Smooth muscle cell (in vitro differentiated cells): Measurements from ENCODE around the gene ACTR1A. TPM values are rescaled to one million over a fixed set of nuclear protein-coding genes. Genes with fewer than 3 reads are reported as not detected.
A peak's percentile ranks its signal among the peaks of the same experiment; 100 is the strongest.

Source experiments
- DNase-seq: peaks from one replicate; lab custom pipeline; 2025; ENCODE audit not compliant: unreplicated experiment; lab: John Stamatoyannopoulos, UW
- H2AFZ ChIP-seq: fragments of 200-600 bp; sonication (generic); 2 replicates; pipeline ENCODE4 v1.6.0; 2016; ENCODE audit warnings: antibody characterized with exemption, low read depth, mild to moderate bottlenecking
- H3F3A ChIP-seq: fragments of 200-600 bp; sonication (generic); 2 replicates; pipeline ENCODE4 v1.6.0; 2017; ENCODE audit warnings: antibody characterized with exemption, low read depth
- H3K27ac ChIP-seq: fragments of 200-600 bp; sonication (generic); 2 replicates; pipeline ENCODE4 v1.5.1; 2016; ENCODE audit warnings: low read depth, mild to moderate bottlenecking
- H3K27me3 ChIP-seq: fragments of 200-600 bp; sonication (generic); 2 replicates; pipeline ENCODE4 v1.6.1; 2016; ENCODE audit warnings: low read depth, mild to moderate bottlenecking
- H3K36me3 ChIP-seq: fragments of 200-600 bp; sonication (generic); 2 replicates; pipeline ENCODE4 v1.5.1; 2016; ENCODE audit warnings: low read depth
- H3K4me1 ChIP-seq: fragments of 200-600 bp; sonication (generic); 2 replicates; pipeline ENCODE4 v1.5.1; 2016; ENCODE audit warnings: low read depth
- H3K4me2 ChIP-seq: fragments of 200-600 bp; sonication (generic); 2 replicates; pipeline ENCODE4 v1.6.0; 2016; ENCODE audit warnings: mild to moderate bottlenecking
- H3K4me3 ChIP-seq: fragments of 200-600 bp; sonication (generic); 2 replicates; pipeline ENCODE4 v1.5.1; 2016; ENCODE audit warnings: mild to moderate bottlenecking
- H3K79me2 ChIP-seq: fragments of 200-600 bp; sonication (generic); 2 replicates; pipeline ENCODE4 v1.6.0; 2016; ENCODE audit warnings: low read depth, mild to moderate bottlenecking
- H3K9ac ChIP-seq: fragments of 200-600 bp; sonication (generic); 2 replicates; pipeline ENCODE4 v1.6.0; 2016; ENCODE audit warnings: low read depth
- H3K9me3 ChIP-seq: fragments of 200-600 bp; sonication (generic); replicated peaks from 2 replicates; pipeline ENCODE4 v1.5.1; 2016; ENCODE audit warnings: low read depth
- H4K20me1 ChIP-seq: fragments of 200-600 bp; sonication (generic); 2 replicates; pipeline ENCODE4 v1.6.0; 2016; ENCODE audit warnings: low read depth
- CTCF ChIP-seq: fragments of 200-600 bp; sonication (generic); IDR thresholded peaks from 2 replicates; pipeline ENCODE4 v1.5.1; 2017; ENCODE audit warnings: borderline replicate concordance, mild to moderate bottlenecking, antibody characterized with exemption; ENCODE audit not compliant: insufficient read depth, poor library complexity, severe bottlenecking
- WGBS: methylation state at CpG from one replicate; pipeline ENCODE4 v1.1.7; 2016; ENCODE audit warnings: low lambda C conversion rate; 5-methylcytosine and 5-hydroxymethylcytosine counted together
- polyA plus RNA-seq: library from polyadenylated mRNA; unstranded; fragments of >200 nt; fragmentation: Nextera tagmentation; extraction: Ambion mirVana; gene quantifications from 2 replicates; pipeline ENCODE4 v1.2.1, GENCODE V29; 2016
- total RNA-seq: library from RNA; depleted of rRNA; stranded (reverse); fragments of >200 nt; gene quantifications from 2 replicates; pipeline ENCODE4 v1.2.3, GENCODE V29; 2014

ACTR1A gene
- total and polyA plus RNA-seq, 2 experiments from 2014 or later: 144 to 149 TPM

GRCh38 chr10:102514487-102515311 lies 12.2 kb upstream of the ACTR1A start:
- no peak for DNase-seq
- no peak overlapping the region for H3K27ac ChIP-seq
- H3K4me1 ChIP-seq: peaks cover 6% of the 10 kb centered on the region
- H3K27me3 ChIP-seq: no peaks in the 10 kb centered on the region
- 95% methylated on average over 12 of the region's 12 CpGs for WGBS
- no peak for TF ChIP-seq CTCF
- H3K9me3 ChIP-seq: no peaks in the 10 kb centered on the region
- no peak overlapping the region for H3K4me3 ChIP-seq
- H3K9ac ChIP-seq: no peak overlapping the region
- H4K20me1 ChIP-seq: peaks cover 60% of the 10 kb centered on the region
- H3K79me2 ChIP-seq: peaks cover 41% of the 10 kb centered on the region
- H2AFZ ChIP-seq: no peak overlapping the region
- peaks cover 17% of the 10 kb centered on the region for H3K36me3 ChIP-seq
- no peak overlapping the region for H3K4me2 ChIP-seq
- H3F3A ChIP-seq: no peaks in the 10 kb centered on the region

GRCh38 chr10:102511583-102512274 lies 9.2 kb upstream of the ACTR1A start:
- H3K27ac ChIP-seq: no peak overlapping the region
- H3K4me3 ChIP-seq: no peak overlapping the region
- no peaks in the 10 kb centered on the region for H3K4me1 ChIP-seq
- no peaks in the 10 kb centered on the region for H3K27me3 ChIP-seq
- H3K9ac ChIP-seq: no peak overlapping the region
- H3F3A ChIP-seq: no peaks in the 10 kb centered on the region
- peaks cover 62% of the 10 kb centered on the region for H4K20me1 ChIP-seq
- peaks cover 20% of the 10 kb centered on the region for H3K36me3 ChIP-seq
- WGBS: 98% methylated on average over 6 of the region's 6 CpGs
- H2AFZ ChIP-seq: no peak overlapping the region
- H3K4me2 ChIP-seq: no peak overlapping the region
- DNase-seq: no peak
- H3K9me3 ChIP-seq: no peaks in the 10 kb centered on the region
- TF ChIP-seq CTCF: no peak
- peaks cover 66% of the 10 kb centered on the region for H3K79me2 ChIP-seq

GRCh38 chr10:102509387-102509786 lies 6.9 kb upstream of the ACTR1A start:
- TF ChIP-seq CTCF: no peak
- H4K20me1 ChIP-seq: peaks cover 73% of the 10 kb centered on the region
- peak overlapping the region; percentile 27 for H3K27ac ChIP-seq
- H3K4me1 ChIP-seq: peaks cover 10% of the 10 kb centered on the region
- no peak overlapping the region for H3K4me3 ChIP-seq
- no peaks in the 10 kb centered on the region for H3F3A ChIP-seq
- H3K4me2 ChIP-seq: no peak overlapping the region
- peaks cover 76% of the 10 kb centered on the region for H3K79me2 ChIP-seq
- H2AFZ ChIP-seq: no peak overlapping the region
- H3K9me3 ChIP-seq: no peaks in the 10 kb centered on the region
- no peak for DNase-seq
- H3K9ac ChIP-seq: no peak overlapping the region
- peaks cover 20% of the 10 kb centered on the region for H3K36me3 ChIP-seq
- WGBS: 52% methylated on average over 2 of the region's 2 CpGs
- H3K27me3 ChIP-seq: no peaks in the 10 kb centered on the region
